SKM-1 treated with dmso at 0.1 percent for 144 hours (cell line): Measurements from ENCODE around the gene ATIC.
"Not testable (repeated sequence)": the region's sequence is repeated elsewhere in the genome, so short reads cannot be mapped to it uniquely, and the experiment has no call there.

Source experiments
- DNase-seq: peaks from one replicate; lab custom pipeline; 2025; ENCODE audit not compliant: unreplicated experiment; lab: John Stamatoyannopoulos, UW

The ATIC gene

DNA sequence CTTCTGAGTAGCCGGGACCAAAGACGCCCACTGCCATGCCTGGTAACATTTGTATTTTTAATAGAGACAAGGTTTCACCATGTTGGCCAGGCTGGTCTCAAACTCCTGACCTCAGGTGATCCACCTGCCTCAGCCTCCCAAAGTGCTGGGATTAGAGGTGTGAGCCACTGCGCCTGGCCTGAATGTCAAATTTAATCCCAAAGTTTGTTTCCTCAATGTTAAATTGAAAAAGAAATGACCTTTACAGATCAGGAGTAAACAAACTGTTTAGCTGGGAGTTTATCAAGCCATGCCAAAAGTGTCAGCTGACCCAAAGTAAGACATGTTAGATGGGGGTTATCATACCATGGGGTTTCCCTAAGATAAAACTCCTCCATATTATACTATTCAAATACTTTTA, 48.2 kb downstream of the ATIC start:
- DNase-seq = not testable (repeated sequence)

DNA sequence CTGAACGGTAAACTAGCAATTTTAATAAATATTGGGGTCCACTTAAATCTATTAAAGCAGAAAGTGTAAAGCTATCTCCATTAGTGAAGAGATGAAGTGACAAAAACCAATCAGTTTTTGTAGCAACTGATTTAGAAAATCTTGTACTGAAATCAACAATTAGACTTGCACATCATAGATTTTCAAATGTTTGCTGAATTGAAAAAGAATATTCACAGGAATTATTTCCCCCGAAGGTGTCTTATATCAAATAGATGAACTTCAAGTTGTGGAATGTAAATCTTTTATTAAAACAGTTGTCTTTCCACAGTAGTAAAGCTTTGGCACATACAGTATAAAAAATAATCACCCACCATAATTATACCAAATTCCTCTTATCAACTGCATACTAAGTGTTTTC, 48.7 kb downstream of the ATIC start:
- DNase-seq = no peak

DNA sequence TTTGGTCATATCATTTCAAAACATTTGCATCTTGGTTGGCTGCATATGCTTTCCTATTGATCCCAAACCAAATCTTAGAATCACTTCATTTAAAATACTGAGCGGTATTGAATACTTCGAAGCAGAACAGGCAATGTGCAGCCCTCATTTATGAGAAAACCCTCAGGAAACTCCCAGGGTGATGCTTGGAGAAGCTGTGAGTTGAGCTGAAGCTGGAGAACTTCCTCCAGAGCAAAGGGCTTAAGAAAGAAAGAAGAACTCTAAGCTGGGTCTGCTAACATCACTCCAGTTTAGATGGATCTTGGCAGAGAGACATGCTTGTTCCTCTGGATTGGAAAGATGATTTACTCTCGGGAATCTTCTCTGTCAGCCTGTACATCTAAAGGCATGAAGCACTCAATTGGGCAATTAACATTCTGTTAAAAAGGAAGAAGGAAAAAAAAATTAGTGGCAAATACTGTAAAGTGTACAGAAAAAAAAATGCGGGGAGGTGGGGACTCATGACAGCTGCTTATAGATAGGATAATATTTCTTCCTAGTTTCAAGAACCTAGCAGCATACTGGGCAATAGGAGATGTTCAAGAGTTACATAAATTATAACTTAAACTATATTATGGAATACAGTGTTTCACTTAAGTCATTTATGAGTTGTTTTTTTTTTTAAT, 49.5 kb downstream of the ATIC start:
- no peak for DNase-seq

DNA sequence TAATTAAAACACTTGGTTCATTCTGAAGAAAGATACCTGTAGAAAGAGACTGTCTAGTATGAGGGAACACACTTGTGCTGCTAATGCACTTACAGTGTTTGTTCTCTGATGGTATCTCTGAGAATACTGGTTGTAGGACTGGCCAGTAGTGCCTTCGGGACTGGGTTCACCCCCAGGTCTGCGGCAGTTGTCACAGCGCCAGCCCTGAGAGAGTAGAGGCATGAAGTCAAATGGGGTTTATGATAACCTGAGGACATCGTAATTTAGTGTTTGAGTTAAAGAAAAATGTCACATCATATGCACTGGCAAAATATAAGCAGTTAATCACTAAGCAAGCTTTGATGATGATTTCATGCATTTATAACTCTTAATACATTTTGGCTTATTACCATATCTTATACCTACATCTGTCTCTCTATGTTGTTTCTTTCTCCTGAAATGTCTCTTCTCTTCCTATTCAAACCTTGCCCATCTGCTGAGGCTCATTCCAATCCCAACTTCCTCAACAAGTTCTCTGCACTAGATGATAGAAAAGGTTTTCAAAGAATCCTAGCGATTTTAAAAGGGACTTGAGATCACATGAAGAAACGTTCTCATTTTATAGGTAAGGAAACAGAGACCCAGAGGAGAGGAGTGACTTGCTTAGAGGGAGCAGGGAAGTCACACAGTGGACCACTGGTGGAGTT, 50.2 kb downstream of the ATIC start:
- DNase-seq = no peak

- DNase-seq = no peak
Measured at GRCh38 chr2:215362562-215362904, 50.7 kb downstream of the ATIC start.

- DNase-seq = no peak
Measured at GRCh38 chr2:215363039-215363438, 51.2 kb downstream of the ATIC start.

- no peak for DNase-seq
Measured at GRCh38 chr2:215363461-215364156, 51.8 kb downstream of the ATIC start.

GRCh38 chr2:215364157-215365155, 52.6 kb downstream of the ATIC start:
- DNase-seq = no peak

DNA sequence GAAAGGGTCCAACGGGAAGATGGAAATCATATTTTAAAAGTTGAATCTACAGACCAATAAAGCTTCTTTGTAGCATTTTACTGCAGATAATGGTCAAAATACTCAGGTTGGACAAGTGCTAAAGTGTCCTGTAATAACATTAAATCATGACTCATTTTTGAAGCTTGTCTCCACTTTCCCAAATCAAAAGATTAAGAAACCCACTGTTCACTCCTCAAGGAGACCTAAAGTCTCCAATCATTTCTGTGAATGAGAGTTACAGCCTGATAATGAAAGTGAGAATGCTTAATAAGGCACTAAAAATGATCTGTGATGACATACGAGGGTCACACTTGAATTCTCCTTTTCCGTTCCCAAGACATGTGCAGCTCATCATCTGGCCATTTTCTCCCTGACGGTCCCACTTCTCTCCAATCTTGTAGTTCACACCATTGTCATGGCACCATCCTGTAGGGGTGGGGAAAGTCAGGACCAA, 53.4 kb downstream of the ATIC start:
- no peak for DNase-seq

GRCh38 chr2:215366440-215367032, 54.7 kb downstream of the ATIC start:
- no peak for DNase-seq

- no peak for DNase-seq
Measured at GRCh38 chr2:215367662-215368492, 56.0 kb downstream of the ATIC start.

DNA sequence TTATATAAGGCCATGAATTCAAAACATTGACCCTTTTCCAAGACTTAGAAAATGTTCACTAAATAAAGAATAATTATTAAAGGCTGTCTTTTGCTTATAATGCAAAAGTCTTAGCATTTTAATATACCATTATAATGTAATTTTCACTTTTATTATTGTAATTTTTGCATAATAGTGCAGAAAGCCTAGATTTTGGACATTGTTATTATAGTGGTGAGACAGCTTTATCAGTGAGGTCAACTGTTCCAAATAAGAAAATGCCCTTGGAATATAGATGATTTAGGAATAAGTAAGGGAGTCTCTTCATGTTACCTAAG, 56.6 kb downstream of the ATIC start:
- DNase-seq = no peak

- no peak for DNase-seq
Measured at GRCh38 chr2:215369181-215369760, 57.4 kb downstream of the ATIC start.

GRCh38 chr2:215370112-215370965, 58.5 kb downstream of the ATIC start:
- DNase-seq = no peak

- no peak for DNase-seq
Measured at GRCh38 chr2:215371915-215372897, 60.3 kb downstream of the ATIC start.

DNA sequence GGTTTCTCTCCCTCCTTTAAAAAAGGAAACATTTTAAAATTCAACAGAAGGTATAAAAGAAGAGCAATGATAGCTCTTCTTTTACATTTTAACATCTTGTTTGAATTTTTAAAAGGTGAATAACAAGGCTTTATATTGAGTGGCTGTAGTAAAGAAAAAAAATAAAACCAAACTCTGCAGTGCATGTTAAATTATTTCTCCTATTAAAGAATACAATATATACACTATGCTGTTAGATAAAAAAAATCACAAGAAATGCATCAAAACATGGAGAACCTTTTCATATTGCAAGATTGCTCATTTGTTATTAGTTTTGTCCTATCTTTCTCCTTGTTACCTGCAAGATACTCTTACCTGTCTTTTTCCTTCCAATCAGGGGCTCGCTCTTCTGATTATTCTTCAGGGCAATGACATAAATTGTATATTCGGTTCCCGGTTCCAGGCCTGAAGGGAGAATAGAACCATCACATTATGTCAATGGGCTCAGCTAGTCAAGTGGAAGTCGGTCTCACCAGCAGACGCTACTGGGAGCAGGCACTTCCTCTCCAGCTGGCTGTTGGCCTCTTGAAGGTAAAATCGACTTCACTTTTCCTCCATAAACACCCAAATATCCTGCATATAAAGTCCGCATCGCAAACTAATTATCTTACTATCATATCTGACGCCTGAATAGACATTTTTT, 61.2 kb downstream of the ATIC start:
- no peak for DNase-seq

GRCh38 chr2:215374002-215374401, 62.1 kb downstream of the ATIC start:
- DNase-seq = no peak
